Loucy (cell line): ENCODE measurements around the gene HOXC11.

Experiments
- H2AFZ ChIP-seq: fragments of 200-600 bp; sonication (generic); 2 replicates; pipeline ENCODE4 v1.6.0; 2016; ENCODE audit warnings: antibody characterized with exemption, mild to moderate bottlenecking, low read length, moderate library complexity
- H3F3A ChIP-seq: fragments of 200-600 bp; 2 replicates; pipeline ENCODE4 v1.6.0; 2016; ENCODE audit warnings: antibody characterized with exemption, low read depth, mild to moderate bottlenecking
- H3K27me3 ChIP-seq: fragments of 200-600 bp; sonication (generic); 2 replicates; pipeline ENCODE4 v1.6.1; 2014; ENCODE audit warnings: low read length, mild to moderate bottlenecking; ENCODE audit not compliant: insufficient read depth, poor library complexity, severe bottlenecking
- H3K36me3 ChIP-seq: fragments of 200-600 bp; sonication (generic); 2 replicates; pipeline ENCODE4 v1.6.1; 2016; ENCODE audit warnings: low read length; ENCODE audit not compliant: insufficient read depth
- H3K4me1 ChIP-seq: fragments of 200-600 bp; sonication (generic); 2 replicates; pipeline ENCODE4 v1.5.1; 2014; ENCODE audit warnings: low read length, mild to moderate bottlenecking; ENCODE audit not compliant: insufficient read depth, poor library complexity, severe bottlenecking
- H3K4me2 ChIP-seq: fragments of 200-600 bp; sonication (generic); 2 replicates; pipeline ENCODE4 v1.6.0; 2014; ENCODE audit warnings: antibody characterized with exemption, low read length, low read depth, mild to moderate bottlenecking; ENCODE audit not compliant: poor library complexity, severe bottlenecking
- H3K4me3 ChIP-seq: fragments of 200-600 bp; sonication (generic); 2 replicates; pipeline ENCODE4 v1.5.1; 2014; ENCODE audit warnings: low read length, mild to moderate bottlenecking, mixed read lengths; ENCODE audit not compliant: poor library complexity, severe bottlenecking
- H3K79me2 ChIP-seq: fragments of 200-600 bp; sonication (generic); 2 replicates; pipeline ENCODE4 v1.6.1; 2014; ENCODE audit warnings: low read length; ENCODE audit not compliant: insufficient read depth
- H3K9ac ChIP-seq: fragments of 200-600 bp; sonication (generic); 2 replicates; pipeline ENCODE4 v1.6.0; 2014; ENCODE audit warnings: mild to moderate bottlenecking, low read depth, low read length, moderate library complexity; ENCODE audit not compliant: poor library complexity, severe bottlenecking
- H3K9me2 ChIP-seq: fragments of 200-600 bp; sonication (generic); replicated peaks from 2 replicates; pipeline ENCODE4 v1.6.1; 2016; ENCODE audit warnings: low read depth, low read length, mixed read lengths
- H3K9me3 ChIP-seq: fragments of 200-600 bp; sonication (generic); 2 replicates; pipeline ENCODE4 v1.6.1; 2014; ENCODE audit warnings: mild to moderate bottlenecking, antibody characterized with exemption, low read length, low read depth; ENCODE audit not compliant: insufficient read depth
- H4K20me1 ChIP-seq: fragments of 200-600 bp; sonication (generic); 2 replicates; pipeline ENCODE4 v1.6.0; 2014; ENCODE audit warnings: antibody characterized with exemption, low read length, mild to moderate bottlenecking; ENCODE audit not compliant: insufficient read depth, poor library complexity, severe bottlenecking
- CTCF ChIP-seq: fragments of 200-600 bp; sonication (generic); conservative IDR thresholded peaks from 2 replicates; pipeline ENCODE4 v1.5.1; 2014; ENCODE audit warnings: mild to moderate bottlenecking, antibody characterized with exemption, low read length
- EZH2phosphoT487 ChIP-seq: fragments of 200-600 bp; IDR thresholded peaks from 2 replicates; pipeline ENCODE4 v1.6.1; 2018; ENCODE audit warnings: antibody characterized with exemption, mild to moderate bottlenecking, moderate library complexity, borderline replicate concordance

The HOXC11 gene

GRCh38 chr12:54019924-54020590 is 47.1 kb downstream of the HOXC11 start:
- H3K4me1 ChIP-seq = peaks cover 65% of the 10 kb centered on the region
- H3K4me3 ChIP-seq = peak overlapping the region; percentile 95
- H3K9me3 ChIP-seq = no peaks in the 10 kb centered on the region
- peak overlapping the region; percentile 99 for H3K9ac ChIP-seq
- peaks cover 10% of the 10 kb centered on the region for H3F3A ChIP-seq
- no peaks in the 10 kb centered on the region for H3K9me2 ChIP-seq
- H3K79me2 ChIP-seq = peaks cover 78% of the 10 kb centered on the region
- H3K36me3 ChIP-seq = no peaks in the 10 kb centered on the region
- peaks cover 57% of the 10 kb centered on the region for H4K20me1 ChIP-seq
- peak overlapping the region; percentile 85 for H3K4me2 ChIP-seq
- TF ChIP-seq EZH2phosphoT487 (no peak), CTCF (no peak)
- no peak overlapping the region for H2AFZ ChIP-seq
- no peaks in the 10 kb centered on the region for H3K27me3 ChIP-seq

GRCh38 chr12:54020591-54021405 is 47.9 kb downstream of the HOXC11 start:
- Histone ChIP-seq H3K4me3 (peak overlapping the region; percentile 95), H3K9me3 (no peaks in the 10 kb centered on the region), H3K27me3 (no peaks in the 10 kb centered on the region), H3K4me2 (peak overlapping the region; percentile 85), H3K9ac (peak overlapping the region; percentile 99), H3K36me3 (no peaks in the 10 kb centered on the region), H3F3A (peaks cover 10% of the 10 kb centered on the region), H3K79me2 (peaks cover 84% of the 10 kb centered on the region), H4K20me1 (peaks cover 64% of the 10 kb centered on the region), H2AFZ (no peak overlapping the region), H3K4me1 (peaks cover 66% of the 10 kb centered on the region), H3K9me2 (no peaks in the 10 kb centered on the region)
- TF ChIP-seq CTCF (no peak), EZH2phosphoT487 (no peak)

GRCh38 chr12:54021432-54022013 is 48.6 kb downstream of the HOXC11 start:
- TF ChIP-seq CTCF (no peak), EZH2phosphoT487 (no peak)
- Histone ChIP-seq H3K36me3 (no peaks in the 10 kb centered on the region), H3K4me3 (peak overlapping the region; percentile 95), H3K9ac (peak overlapping the region; percentile 99), H3K9me2 (no peaks in the 10 kb centered on the region), H3K27me3 (no peaks in the 10 kb centered on the region), H3K79me2 (peaks cover 86% of the 10 kb centered on the region), H2AFZ (no peak overlapping the region), H3K4me2 (peak overlapping the region; percentile 85), H3K9me3 (no peaks in the 10 kb centered on the region), H3K4me1 (peaks cover 65% of the 10 kb centered on the region), H3F3A (peaks cover 10% of the 10 kb centered on the region), H4K20me1 (peaks cover 71% of the 10 kb centered on the region)
